GM21423 (cell line): Measurements from ENCODE around the gene MORC2.

Source experiments
- ATAC-seq: cut with Tn5 transposase; IDR thresholded peaks from one replicate; pipeline ENCODE4 v1.9.1; 2021; ENCODE audit warnings: mild to moderate bottlenecking, moderate library complexity; ENCODE audit not compliant: unreplicated experiment

MORC2 gene

DNA sequence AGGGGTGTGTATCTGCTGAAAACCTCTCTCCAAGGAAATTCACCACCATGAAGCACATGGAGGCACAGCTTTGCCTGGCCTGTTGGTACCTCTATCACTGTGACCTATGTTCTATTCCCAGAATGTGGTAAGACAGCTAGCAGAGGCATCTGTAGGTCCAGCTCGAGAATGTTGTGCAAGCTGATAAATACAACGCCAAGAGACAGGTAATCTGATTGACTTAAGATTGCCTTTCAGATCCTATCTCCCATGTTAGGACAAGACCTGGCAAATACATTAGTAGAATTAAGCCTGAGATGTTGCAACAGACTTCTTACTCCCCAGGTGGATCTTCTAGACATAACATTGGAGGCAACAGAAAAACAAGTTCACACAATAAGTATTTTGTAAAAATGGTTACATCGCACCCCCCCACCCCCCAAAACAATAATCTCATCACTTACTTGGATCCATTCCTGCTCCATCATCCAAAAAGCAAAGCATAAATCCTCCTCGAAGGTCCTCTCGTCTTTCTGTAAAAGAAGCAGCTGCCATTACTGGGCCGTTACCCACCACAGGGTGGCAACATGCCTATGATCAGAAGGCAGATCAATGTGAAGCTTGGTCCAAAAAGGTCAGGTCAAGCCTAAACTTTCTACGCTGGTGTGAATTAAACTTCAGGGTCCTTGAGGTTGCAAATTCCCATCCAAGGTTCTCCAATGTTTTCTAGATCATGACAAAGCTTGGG lies 18.5 kb downstream of the MORC2 start:
- ATAC-seq, result no peak

DNA sequence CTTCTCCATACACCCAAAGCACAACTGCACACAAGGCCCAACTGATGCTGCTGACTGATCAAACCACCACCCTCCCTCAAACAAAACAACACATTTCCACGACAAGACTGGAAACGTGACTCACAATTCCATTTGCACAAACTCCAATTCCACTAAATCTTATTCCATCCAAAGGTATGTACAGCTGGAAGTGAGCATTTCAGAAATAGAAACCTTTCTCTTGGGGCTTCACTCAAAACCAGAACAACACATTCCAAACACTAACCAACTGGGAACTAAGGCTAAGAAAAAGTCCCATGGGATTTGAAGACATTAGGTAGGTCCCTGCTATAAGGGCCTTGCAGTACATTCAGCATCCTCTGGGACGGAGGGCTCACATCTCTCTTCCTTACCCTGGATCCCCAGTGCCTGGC lies 19.6 kb downstream of the MORC2 start:
- ATAC-seq, result no peak

DNA sequence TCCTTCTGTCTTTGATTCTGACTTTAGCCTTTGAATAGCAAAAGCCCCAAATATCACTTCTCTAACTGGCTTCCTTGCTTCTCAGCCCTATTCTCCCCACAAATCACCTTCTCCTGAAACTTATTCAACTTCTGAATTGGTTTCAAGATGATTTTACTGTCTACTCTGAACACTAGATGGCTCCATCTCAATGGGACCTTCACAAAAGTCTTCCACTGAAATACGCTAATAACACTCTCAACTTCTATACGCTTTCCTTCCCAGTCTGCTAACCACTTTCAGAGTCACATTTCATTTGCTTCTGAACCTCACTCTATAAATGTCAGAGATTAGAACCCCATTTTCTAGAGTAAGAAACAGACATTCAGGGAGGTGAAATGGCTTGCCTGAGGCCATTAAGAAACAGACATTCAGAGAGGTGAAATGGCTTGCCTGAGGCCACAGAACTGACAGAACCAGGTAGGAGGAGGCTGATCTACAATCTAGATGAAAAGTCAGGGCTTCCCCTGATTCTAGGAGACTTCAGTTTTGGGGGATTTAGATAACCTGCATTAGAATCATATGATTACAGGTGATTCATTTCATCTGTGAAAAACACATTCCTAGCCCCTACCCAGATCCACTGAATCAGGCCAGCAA lies 20.6 kb downstream of the MORC2 start:
- ATAC-seq, result no peak

DNA sequence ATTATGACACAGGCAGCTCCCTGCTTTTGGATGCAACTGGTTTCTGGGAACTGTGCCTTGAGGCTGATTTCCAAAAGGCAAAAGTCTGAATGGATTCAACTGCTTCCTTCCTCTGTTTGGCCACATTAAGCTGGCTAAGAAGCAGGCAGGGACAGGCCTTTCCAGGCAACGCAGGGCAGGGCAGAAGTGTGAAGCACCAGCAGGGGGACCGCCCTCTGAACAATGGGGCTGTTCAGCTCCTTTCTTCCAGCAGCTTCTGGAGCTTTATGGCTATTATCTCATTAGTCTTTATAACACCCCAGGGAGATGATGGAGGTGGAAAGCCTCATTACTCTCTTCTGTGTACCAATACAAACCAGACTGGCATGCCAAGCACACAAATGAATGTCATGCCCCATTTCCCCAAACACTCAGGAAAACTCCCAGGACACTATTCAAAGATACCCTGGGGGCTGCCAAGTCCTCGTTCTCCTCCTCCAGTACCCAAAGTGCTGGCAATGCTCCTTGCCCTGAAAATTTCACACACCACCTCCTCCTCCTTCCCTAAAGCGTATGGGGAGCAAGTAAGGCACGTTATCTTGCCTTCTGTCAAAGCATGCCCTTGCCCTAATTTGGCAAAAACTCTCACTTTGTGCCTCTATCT lies 21.3 kb downstream of the MORC2 start:
- ATAC-seq, result no peak

DNA sequence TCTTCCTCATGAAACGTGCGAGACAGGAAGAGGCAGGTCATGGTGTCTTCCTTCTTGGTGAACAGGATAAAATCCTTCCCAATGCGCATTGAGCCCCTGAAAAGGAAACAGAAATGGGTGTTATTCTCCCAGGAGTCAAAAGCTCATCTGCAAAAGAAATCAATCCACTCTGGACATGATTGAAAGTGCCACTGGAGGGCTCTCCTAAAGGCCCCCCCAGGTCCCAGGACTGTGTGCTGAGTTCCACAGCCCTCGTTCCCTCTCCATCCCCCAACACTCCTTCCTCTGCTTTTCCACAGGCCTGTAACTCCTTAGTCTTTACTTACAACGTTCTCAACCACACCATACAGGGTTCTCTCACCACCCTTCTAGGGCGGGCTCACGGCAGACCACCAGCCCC lies 22.2 kb downstream of the MORC2 start:
- ATAC-seq, result no peak

DNA sequence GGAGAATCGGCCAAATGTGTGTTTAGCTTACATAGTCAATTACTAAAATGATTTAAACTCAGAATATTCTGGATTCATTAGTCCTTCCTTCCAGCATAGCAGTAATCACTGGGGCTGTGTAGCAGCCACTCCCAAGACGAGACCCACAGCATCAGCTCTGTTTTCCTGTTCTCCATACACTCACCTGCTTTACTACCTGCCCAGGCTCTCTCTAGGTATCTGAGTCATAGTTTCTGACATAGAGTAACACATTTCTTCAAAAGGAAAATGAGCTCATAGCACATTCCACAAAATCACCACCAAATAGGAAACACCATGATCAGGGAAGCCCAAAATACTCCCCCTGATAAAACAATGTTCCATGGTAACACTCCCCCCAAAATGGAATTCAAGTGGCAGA lies 22.9 kb downstream of the MORC2 start:
- ATAC-seq, result no peak

DNA sequence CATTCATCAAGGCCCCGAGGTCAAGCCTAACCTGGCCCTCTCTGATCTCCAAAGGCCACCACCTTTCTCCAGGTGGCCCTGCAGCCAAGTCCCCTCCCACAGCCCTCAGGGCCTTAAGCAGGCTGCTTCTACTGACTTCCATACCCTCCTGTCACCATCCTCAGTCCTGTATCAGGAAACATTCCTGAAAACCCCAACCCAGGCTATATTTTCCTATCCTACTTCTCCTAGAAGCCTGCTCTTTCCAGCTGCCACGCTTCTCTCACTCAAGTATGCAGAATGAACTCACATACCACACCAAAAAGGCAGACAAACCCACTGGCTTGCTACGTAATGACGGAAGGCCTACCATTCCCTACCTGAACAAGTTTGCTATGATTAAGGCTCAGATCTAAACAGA lies 23.6 kb downstream of the MORC2 start:
- no peak for ATAC-seq

DNA sequence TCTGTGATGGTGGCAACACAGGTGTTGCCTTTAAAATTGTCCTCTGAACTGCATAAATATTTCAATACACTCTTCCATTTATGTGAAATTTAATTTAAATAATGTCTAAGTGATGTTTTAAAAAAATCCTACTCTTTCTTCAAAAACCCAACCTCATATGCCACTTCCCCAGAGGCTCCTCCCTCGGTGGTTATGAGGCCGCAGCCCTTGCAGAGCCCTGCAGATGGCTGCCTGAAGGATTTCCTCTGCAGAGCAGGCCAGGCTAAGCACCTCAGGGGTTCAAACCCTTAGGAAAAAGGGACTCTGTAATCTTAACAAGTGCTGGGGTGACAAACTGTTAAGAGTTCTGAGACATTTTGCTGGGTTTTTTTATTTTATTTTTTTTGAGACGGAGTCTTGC lies 25.2 kb downstream of the MORC2 start:
- no peak for ATAC-seq

DNA sequence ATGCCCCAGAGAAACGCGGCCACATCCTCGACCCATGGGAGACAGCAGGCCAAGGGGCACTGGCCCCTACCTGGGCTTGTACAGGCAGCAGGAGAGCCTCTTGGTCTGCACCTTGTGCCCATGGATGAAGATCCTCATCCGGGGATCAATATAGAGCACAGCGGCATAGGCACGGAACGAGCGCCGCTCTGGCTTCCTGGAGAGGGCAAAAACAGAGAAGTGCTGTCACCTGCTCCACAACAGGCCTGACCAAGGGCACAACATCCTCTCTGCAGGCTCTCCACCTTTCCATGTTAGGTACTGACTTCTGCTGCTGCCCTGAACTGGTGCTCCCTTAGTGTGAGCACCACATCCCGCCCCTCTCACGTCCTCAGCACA lies 27.2 kb downstream of the MORC2 start:
- ATAC-seq, result no peak

DNA sequence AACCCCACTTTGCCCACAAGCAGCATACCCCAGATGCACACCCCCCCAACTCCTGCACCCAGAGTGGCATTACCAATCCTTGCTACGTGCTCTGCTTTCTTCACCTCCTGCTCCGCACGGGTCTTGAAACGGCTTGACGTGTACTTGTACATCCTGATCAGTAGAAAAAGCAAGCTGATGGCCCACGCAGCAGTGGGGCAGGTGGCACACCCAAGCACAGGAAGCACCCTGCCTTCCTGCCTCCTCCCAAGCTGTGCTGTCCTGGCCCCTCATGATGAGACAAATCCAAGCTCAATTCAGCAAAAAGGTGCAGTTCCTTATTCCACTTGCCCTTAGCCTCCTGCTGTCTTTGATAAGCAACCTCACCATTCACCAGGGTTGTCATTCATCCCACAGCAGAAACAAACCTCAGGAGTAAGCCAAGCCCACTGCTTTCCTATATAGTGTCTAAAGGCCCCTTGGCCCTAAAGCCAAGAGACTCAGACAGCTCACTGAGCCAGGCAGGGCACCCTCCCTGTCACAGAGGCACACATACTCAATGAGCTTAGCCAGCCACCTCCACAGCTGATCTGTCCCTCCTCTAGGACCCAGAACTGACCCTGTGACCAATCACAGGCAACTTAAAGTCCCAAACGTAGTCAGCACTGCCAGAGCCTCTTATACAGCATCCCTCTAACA lies 27.8 kb downstream of the MORC2 start:
- no peak for ATAC-seq

DNA sequence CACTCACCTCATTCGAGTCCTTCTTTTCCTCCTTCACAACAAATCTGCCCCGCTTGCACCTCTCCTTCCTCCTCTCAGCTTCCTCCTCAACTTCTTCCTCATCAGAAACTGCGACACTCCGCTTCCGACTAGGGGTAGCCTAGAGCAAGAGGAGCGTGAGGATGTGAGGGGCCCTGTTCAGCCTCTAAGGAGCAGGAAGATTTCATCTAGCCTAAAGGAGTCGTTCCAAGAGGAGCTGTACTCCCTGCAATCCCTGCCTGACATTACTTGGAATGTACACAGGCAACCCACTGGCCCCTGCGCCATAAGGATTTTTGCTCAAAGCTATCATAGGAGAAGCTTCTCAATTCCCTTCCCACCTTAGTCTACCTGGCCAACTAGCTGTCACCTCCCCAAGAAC lies 34.5 kb downstream of the MORC2 start:
- ATAC-seq, result no peak

DNA sequence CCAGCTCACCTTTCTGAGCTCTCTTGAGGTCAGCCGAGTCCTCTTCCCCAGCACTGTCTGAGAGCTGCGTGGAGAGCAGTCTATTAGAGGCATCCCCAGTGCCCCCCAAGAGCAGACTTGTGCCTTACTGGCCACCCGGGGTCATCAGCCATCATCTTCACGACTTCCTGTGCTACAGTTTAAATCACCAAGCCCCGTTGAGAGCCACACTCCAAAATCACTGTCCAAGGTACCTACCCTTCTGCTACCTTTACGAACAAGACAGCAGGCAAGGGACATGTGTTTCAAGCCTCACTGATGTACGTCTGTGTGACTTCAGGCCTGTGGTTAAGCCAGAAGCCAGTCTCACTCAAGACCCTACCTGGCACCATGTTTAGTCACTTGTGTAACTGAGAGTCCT lies 35.1 kb downstream of the MORC2 start:
- no peak for ATAC-seq

DNA sequence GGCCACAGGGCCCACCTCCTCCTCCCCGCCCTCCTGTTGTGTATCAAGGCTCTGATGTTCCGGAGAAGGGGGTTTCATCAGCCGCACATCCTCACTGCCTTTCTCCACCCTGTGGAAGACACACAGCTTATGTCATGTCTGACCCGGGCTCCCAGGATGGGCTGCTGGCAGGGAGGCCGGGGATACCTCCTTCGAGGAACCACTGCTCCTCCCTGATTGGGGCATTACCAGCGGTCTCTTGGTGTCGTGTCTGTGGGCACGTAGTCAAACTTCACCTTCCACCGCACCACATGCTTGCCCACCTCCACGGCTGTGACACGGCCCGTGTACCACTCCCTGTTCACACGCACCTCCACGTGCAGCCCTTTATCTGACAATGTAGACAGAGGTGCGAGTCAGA lies 35.9 kb downstream of the MORC2 start:
- no peak for ATAC-seq

DNA sequence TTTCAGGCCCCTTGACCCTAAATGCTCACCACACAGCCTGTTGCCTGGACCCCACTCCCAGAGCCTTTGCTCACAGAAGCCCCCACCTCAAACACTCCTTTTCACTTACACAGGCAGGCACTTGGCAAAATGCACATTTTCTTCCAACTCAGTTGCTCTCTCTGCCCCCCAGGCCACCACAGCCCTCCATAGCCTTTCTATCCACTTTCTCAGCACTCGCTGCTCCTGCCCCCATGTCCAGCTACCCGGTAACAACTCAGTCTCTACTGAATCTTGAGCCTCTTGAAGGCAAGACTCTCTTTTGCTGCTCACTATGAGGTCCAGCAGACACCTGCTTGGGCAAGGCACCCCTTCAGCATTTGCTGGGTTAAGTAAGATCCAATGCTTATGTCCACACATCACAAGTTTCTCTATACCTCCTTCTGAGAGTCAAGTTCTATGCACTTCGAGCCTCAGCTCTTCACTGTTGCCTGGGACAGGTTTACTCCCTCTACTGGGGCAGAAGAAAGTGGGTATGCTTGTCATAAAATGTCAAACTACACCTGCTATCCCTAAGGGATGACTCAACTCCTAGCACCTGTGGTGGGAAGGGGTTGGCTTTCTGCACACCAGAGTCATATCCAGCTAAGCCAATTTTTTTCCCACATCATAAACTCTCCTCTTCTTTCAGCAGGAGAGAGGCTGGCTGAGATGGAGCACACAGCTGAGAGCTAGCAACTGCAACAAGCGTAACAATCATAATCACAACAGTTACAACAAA lies 36.9 kb downstream of the MORC2 start:
- ATAC-seq, result no peak

DNA sequence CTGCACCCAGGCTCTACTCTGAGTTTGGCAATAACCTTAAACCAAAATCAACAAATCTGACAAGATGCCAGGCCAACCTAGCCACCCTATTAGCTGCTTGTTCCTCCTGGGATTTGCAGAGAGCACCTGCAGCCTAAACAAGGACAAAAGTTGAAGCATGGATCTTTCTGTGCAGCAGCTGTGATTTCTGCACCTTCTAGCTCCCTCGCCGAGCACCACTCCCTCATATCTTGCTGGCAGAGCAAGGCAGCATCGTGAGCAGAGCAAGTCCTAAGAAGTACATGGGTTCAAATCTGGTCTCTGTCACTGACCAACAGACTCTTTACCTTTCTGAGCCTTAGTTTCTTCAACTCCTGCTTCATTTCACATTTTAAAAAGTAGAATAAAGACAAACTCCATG lies 38.3 kb downstream of the MORC2 start:
- ATAC-seq, result no peak

DNA sequence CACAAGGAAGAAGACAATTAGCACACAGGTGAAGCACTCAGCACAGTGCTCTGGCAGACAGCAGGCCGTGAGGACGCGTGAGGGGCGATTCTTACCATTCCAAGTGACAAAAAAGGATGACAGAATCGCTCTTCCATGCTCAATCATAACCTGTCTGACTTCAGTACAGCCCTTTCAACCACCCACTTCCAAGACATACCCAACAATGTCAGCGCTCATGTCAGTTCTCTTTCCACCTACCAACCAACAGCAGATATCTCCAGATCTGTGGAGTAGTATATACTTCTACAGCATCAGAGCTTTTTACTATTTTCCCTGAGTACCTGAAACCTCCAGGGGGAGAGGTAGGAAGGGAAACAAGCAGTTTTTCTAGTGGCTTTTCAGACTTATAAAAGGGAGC lies 40.2 kb downstream of the MORC2 start:
- ATAC-seq, result no peak

DNA sequence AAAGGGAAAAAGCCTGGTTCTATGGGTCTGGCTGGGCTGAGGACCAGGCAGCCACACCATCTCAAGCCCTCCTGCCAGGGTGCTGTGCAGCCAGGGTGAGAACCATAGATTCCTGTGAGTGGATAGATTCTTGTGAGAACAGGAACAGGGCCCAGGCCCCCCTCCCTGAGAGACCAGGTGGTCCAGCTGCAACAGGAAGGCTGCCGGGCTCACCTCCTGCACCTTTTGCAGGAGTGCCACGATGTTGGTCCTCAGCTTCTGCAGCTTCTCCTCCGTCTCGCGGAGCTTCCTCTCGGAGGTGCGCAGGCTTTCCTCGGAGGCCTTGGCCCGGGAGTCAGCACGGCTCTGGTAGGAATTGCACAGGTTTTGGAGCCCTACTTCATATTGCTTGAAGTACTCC lies 40.8 kb downstream of the MORC2 start:
- ATAC-seq, result no peak

DNA sequence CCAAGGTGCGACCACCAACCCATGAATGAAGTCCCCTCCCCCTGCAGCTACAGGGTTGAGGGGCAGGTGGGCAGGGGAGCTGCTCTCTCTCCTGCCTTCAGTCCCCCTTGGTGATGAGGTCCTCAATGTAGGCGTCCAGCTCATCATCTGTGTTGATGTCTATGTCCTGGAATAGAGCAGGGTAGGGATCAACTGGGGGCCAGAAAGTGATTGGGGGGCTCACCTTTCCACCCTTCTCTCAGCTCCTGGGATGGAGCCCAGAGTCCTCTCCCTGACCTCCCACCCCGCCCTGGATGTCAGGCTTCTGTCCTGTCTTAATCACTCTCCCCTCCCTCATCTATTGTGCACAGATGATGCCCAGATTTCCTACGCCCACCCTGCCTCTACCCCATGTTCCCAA lies 41.9 kb downstream of the MORC2 start:
- ATAC-seq, result no peak

DNA sequence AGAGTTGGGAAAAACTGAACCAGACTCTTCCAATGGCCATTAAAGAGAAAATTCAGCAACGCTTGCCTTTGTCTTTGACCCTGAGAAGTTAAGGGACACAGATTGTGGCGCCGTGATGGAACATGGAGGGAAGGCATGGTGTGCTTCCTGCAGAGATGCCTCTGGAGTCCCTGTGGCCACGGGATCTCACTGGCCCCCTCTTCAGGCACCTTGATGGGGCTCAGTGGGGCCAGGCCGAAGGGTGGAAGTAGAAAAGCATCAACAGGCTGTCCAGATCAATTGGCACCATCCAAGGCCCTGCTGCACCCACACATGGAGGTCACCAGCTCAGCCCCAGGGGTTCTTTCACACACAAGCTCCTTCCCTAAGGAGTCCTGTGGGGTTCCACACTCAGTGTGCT lies 42.9 kb downstream of the MORC2 start:
- no peak for ATAC-seq

DNA sequence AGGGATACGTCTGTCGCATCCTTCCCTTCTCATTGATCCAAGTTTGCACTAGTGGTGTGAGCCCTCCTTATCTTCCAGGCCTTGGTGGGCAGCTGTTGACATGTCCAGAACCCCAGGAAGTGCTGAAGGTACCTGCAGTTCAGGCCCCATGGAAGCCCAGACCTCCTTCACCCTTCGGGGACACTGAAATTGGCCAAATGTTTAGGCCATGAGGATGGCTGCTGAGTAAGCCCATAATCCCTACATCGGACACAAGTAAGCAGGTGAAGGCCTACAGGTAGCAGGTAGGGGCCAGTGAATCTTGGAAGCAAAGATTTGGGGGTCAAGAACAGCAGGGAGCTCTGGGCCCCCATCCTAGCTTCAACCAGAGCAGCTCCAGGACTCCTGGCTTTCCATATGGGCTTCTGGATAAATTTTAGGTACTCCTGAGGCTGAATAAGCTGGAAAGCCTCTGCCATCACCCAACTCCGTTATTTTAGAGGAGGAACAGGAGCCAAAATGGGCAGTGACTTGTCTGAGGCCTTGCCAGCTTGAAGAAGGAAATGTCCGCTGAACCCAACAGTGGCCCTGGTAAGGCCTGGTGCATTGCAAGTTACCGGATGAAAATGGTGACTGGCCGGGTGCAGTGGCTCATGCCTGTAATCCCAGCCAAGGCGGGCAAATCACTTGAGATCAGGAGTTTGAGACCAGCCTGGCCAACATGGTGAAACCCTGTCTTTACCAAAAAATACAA lies 45.2 kb downstream of the MORC2 start:
- no peak for ATAC-seq
